C4-2B (cell line): ENCODE results near the gene MST1.
A peak's percentile ranks its signal among the peaks of the same experiment; 100 is the strongest.

Experiments used
- ZFX ChIP-seq: fragments of 450-650 bp; IDR thresholded peaks from 2 replicates; pipeline ENCODE4 v1.6.1; 2017
- TF ChIP-seq, protein P1 (sequence below): fragments of 450-650 bp; conservative IDR thresholded peaks from 2 replicates; pipeline ENCODE4 v1.5.1; 2017; ENCODE audit warnings: mild to moderate bottlenecking

DNA sequence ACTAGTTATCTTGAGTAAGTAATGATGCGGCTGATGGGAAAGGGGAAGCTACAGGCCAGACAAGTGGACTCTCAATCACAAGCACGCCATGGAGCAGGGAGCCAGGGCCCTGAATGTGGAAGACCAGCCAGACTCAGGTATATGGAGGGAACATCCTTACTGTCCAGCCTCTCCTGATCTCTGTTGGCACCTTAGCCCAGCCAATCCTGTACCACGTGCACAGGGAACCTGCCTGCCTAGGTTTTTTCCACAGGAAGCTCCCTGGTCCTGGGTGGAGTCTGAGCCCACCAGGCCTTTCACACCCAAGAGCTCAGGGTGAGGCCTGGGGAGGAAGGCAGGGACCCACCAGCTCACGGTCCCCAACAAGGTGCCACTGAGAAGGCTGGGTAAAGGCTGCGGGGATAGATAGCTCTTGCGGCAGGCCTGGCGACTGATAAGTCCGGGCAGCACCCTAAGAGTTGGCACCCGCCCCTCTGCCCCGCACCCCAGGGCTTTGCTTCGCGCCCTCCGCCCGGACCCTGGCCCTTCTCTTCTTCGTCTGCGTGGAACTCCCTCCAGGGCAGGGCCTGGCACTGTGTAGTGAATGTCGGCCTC is 16.1 kb downstream of the MST1 start:
- TF ChIP-seq, protein P1, sequence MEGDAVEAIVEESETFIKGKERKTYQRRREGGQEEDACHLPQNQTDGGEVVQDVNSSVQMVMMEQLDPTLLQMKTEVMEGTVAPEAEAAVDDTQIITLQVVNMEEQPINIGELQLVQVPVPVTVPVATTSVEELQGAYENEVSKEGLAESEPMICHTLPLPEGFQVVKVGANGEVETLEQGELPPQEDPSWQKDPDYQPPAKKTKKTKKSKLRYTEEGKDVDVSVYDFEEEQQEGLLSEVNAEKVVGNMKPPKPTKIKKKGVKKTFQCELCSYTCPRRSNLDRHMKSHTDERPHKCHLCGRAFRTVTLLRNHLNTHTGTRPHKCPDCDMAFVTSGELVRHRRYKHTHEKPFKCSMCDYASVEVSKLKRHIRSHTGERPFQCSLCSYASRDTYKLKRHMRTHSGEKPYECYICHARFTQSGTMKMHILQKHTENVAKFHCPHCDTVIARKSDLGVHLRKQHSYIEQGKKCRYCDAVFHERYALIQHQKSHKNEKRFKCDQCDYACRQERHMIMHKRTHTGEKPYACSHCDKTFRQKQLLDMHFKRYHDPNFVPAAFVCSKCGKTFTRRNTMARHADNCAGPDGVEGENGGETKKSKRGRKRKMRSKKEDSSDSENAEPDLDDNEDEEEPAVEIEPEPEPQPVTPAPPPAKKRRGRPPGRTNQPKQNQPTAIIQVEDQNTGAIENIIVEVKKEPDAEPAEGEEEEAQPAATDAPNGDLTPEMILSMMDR = no peak
- peak; percentile 38; the same call in 1 of the 2 replicates for TF ChIP-seq ZFX
